K562 (cell line): ENCODE data around the gene ALOX12B. TPM values are rescaled to one million over a fixed set of nuclear protein-coding genes. Genes with fewer than 3 reads are reported as not detected.

Experiments
- NCOA2 ChIP-seq, 2 experiments: fragments of 450-650 bp; IDR thresholded peaks; 2 replicates each; pipeline ENCODE4 v1.6.1; 2018; ENCODE audit warnings: mild to moderate bottlenecking in 2 of 2, moderate library complexity in 1 of 2; ENCODE audit not compliant: partially characterized antibody in 2 of 2
- PHF20 ChIP-seq: fragments of 450-650 bp; IDR thresholded peaks from 2 replicates; pipeline ENCODE4 v1.6.1; 2018; ENCODE audit not compliant: partially characterized antibody
- STAT5B ChIP-seq: fragments of 250-450 bp; sonication (Bioruptor Pico); IDR thresholded peaks from 2 replicates; pipeline ENCODE4 v1.8.0; 2021; ENCODE audit warnings: mild to moderate bottlenecking, inconsistent platforms
- TCF7L2 ChIP-seq: fragments of 150-350 bp; IDR thresholded peaks from 2 replicates; pipeline ENCODE4 v1.6.1; 2016; ENCODE audit warnings: low read depth, mild to moderate bottlenecking, low read length, moderate library complexity
- ZNF143 ChIP-seq: sonication (generic); formaldehyde crosslinking; IDR thresholded peaks from 2 replicates; pipeline ENCODE4 v1.9.0; 2022; ENCODE audit warnings: mild to moderate bottlenecking, missing genetic modification reagents
- ZNF384 ChIP-seq: IDR thresholded peaks from 2 replicates; pipeline ENCODE4 v1.6.1; 2012; ENCODE audit warnings: low read depth, low read length, improper control_type of control experiment
- ZNF57 ChIP-seq: fragments of 450-650 bp; formaldehyde crosslinking; IDR thresholded peaks from 2 replicates; pipeline ENCODE4 v1.4.0; 2020; ENCODE audit warnings: mild to moderate bottlenecking, moderate library complexity
- polyA plus RNA-seq, 8 experiments: library from polyadenylated mRNA; depleted of rRNA in 4 of 8; stranded (reverse) in 5 of 8; unstranded in 3 of 8; fragments of >200 nt; fragmentation: Nextera tagmentation in 2 of 8; fragmentation: Illumina TruSeq in 1 of 8; extraction: Ambion mirVana in 2 of 8; extraction: Trizol in 1 of 8; gene quantifications; 2 replicates each; pipeline versions ENCODE4 v1.2.1 to v1.2.3, GENCODE V29; 2011 to 2014; ENCODE audit warnings: inconsistent platforms in 1 of 8, missing spikeins in 1 of 8
- total RNA-seq, 7 experiments: library from RNA; depleted of rRNA in 6 of 7; stranded (reverse); fragments of >200 nt in 6 of 7; fragmentation: Illumina TruSeq in 2 of 7; extraction: Trizol in 2 of 7; gene quantifications; 2 replicates each; pipeline versions ENCODE4 v1.2.1 to v1.2.3, GENCODE V29; 2011 to 2021; ENCODE audit warnings: low replicate concordance in 1 of 7
- TF ChIP-seq, protein P1 (sequence below): sonication (generic); formaldehyde crosslinking; IDR thresholded peaks from 2 replicates; pipeline ENCODE4 v1.8.0; 2023; ENCODE audit warnings: mild to moderate bottlenecking, missing genetic modification reagents
- TF ChIP-seq, protein P2 (sequence below): fragments of 250-450 bp; sonication (Bioruptor Pico); IDR thresholded peaks from 2 replicates; pipeline ENCODE4 v1.8.0; 2022; ENCODE audit warnings: moderate library complexity, mild to moderate bottlenecking, inconsistent platforms
- TF ChIP-seq, protein P3 (sequence below): IDR thresholded peaks from 2 replicates; pipeline ENCODE4 v1.6.1; 2011; ENCODE audit warnings: borderline replicate concordance, low read depth, mild to moderate bottlenecking, moderate library complexity, low read length; ENCODE audit not compliant: insufficient read depth, poor library complexity, severe bottlenecking
- TF ChIP-seq, protein P4 (sequence below): sonication (generic); formaldehyde crosslinking; IDR thresholded peaks from 2 replicates; pipeline ENCODE4 v1.8.0; 2022; ENCODE audit warnings: mild to moderate bottlenecking, missing genetic modification reagents
- TF ChIP-seq, protein P5 (sequence below), 2 experiments: fragments of 450-650 bp; conservative IDR thresholded peaks; 2 replicates each; pipeline ENCODE4 v1.6.1; 2017; ENCODE audit warnings: mild to moderate bottlenecking in 2 of 2, moderate library complexity in 2 of 2
- TF ChIP-seq, protein P6 (sequence below), 2 experiments: fragments of 250-450 bp in 1 of 2; fragments of 450-650 bp in 1 of 2; sonication (Bioruptor Pico) in 1 of 2; IDR thresholded peaks; 2 replicates each; pipeline versions ENCODE4 v1.6.1 to v1.8.0; 2016 to 2021; ENCODE audit warnings: mild to moderate bottlenecking in 2 of 2, moderate library complexity in 2 of 2, missing compliant biosample characterization in 1 of 2, missing genetic modification characterization in 1 of 2

ALOX12B gene
- total and polyA plus RNA-seq, 9 of the 15 experiments (the other 6 are each of a cell fraction or from before 2014, with no cell fraction given) = not detected

DNA sequence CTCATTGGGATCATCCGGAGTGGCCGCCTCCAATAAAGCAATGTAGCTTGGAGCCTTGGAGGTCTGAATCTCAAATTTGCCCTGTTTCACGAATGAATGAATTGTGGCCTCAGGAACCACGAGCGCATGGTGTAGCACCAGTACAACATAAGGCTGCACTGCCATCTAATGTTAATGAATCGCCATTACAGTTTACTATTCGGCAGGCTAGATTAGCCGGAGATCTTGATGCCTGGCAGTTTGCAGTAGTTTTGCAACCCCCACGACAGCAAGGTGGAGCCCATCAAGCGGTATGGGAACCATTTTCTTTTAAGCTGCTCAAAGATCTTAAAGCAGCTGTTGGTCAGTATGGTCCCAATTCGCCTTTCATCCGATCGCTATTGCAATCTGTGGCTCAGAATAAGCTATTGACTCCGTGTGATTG, 29.8 kb downstream of the ALOX12B start (continued):
- TF ChIP-seq, protein P1, sequence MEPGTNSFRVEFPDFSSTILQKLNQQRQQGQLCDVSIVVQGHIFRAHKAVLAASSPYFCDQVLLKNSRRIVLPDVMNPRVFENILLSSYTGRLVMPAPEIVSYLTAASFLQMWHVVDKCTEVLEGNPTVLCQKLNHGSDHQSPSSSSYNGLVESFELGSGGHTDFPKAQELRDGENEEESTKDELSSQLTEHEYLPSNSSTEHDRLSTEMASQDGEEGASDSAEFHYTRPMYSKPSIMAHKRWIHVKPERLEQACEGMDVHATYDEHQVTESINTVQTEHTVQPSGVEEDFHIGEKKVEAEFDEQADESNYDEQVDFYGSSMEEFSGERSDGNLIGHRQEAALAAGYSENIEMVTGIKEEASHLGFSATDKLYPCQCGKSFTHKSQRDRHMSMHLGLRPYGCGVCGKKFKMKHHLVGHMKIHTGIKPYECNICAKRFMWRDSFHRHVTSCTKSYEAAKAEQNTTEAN (CRISPR knock-in tag) = no peak
- TF ChIP-seq, protein P2, sequence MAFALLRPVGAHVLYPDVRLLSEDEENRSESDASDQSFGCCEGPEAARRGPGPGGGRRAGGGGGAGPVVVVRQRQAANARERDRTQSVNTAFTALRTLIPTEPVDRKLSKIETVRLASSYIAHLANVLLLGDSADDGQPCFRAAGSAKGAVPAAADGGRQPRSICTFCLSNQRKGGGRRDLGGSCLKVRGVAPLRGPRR (CRISPR knock-in tag) = no peak
- TF ChIP-seq ZNF57 (CRISPR knock-in tag) (no peak), NCOA2 (IDR thresholded peaks at IDR 0.05; ENCODE audit: partially characterized antibody in 2 of 2) (no peak), ZNF384 (no peak), PHF20 (no peak), TCF7L2 (no peak), ZNF143 (no peak), STAT5B (CRISPR knock-in tag) (no peak)
- TF ChIP-seq, protein P3, sequence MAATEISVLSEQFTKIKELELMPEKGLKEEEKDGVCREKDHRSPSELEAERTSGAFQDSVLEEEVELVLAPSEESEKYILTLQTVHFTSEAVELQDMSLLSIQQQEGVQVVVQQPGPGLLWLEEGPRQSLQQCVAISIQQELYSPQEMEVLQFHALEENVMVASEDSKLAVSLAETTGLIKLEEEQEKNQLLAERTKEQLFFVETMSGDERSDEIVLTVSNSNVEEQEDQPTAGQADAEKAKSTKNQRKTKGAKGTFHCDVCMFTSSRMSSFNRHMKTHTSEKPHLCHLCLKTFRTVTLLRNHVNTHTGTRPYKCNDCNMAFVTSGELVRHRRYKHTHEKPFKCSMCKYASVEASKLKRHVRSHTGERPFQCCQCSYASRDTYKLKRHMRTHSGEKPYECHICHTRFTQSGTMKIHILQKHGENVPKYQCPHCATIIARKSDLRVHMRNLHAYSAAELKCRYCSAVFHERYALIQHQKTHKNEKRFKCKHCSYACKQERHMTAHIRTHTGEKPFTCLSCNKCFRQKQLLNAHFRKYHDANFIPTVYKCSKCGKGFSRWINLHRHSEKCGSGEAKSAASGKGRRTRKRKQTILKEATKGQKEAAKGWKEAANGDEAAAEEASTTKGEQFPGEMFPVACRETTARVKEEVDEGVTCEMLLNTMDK = no peak
- TF ChIP-seq, protein P4, sequence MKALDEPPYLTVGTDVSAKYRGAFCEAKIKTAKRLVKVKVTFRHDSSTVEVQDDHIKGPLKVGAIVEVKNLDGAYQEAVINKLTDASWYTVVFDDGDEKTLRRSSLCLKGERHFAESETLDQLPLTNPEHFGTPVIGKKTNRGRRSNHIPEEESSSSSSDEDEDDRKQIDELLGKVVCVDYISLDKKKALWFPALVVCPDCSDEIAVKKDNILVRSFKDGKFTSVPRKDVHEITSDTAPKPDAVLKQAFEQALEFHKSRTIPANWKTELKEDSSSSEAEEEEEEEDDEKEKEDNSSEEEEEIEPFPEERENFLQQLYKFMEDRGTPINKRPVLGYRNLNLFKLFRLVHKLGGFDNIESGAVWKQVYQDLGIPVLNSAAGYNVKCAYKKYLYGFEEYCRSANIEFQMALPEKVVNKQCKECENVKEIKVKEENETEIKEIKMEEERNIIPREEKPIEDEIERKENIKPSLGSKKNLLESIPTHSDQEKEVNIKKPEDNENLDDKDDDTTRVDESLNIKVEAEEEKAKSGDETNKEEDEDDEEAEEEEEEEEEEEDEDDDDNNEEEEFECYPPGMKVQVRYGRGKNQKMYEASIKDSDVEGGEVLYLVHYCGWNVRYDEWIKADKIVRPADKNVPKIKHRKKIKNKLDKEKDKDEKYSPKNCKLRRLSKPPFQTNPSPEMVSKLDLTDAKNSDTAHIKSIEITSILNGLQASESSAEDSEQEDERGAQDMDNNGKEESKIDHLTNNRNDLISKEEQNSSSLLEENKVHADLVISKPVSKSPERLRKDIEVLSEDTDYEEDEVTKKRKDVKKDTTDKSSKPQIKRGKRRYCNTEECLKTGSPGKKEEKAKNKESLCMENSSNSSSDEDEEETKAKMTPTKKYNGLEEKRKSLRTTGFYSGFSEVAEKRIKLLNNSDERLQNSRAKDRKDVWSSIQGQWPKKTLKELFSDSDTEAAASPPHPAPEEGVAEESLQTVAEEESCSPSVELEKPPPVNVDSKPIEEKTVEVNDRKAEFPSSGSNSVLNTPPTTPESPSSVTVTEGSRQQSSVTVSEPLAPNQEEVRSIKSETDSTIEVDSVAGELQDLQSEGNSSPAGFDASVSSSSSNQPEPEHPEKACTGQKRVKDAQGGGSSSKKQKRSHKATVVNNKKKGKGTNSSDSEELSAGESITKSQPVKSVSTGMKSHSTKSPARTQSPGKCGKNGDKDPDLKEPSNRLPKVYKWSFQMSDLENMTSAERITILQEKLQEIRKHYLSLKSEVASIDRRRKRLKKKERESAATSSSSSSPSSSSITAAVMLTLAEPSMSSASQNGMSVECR (CRISPR knock-in tag) = no peak
- TF ChIP-seq, protein P5, sequence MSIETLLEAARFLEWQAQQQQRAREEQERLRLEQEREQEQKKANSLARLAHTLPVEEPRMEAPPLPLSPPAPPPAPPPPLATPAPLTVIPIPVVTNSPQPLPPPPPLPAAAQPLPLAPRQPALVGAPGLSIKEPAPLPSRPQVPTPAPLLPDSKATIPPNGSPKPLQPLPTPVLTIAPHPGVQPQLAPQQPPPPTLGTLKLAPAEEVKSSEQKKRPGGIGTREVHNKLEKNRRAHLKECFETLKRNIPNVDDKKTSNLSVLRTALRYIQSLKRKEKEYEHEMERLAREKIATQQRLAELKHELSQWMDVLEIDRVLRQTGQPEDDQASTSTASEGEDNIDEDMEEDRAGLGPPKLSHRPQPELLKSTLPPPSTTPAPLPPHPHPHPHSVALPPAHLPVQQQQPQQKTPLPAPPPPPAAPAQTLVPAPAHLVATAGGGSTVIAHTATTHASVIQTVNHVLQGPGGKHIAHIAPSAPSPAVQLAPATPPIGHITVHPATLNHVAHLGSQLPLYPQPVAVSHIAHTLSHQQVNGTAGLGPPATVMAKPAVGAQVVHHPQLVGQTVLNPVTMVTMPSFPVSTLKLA (conservative IDR thresholded peaks at IDR 0.05) = peak in 1 of 2 experiments; percentile 83; a peak in 3 of 4 replicates
- TF ChIP-seq, protein P6, sequence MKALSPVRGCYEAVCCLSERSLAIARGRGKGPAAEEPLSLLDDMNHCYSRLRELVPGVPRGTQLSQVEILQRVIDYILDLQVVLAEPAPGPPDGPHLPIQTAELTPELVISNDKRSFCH (CRISPR knock-in tag; IDR thresholded peaks at IDR 0.05) = no peak
- TF ChIP-seq, protein P6 (tag; IDR thresholded peaks at IDR 0.05) = no peak
